NCI-H748 (cell line): ENCODE results near the gene OPCML.
A peak's percentile ranks its signal among the peaks of the same experiment; 100 is the strongest.
"Not testable (repeated sequence)": the region's sequence is repeated elsewhere in the genome, so short reads cannot be mapped to it uniquely, and the experiment has no call there.

ENCODE experiments used
- DNase-seq: peaks from one replicate; lab custom pipeline; 2025; ENCODE audit not compliant: unreplicated experiment; lab: John Stamatoyannopoulos, UW

The OPCML gene

GRCh38 chr11:132430429-132431062 lies 1101.8 kb downstream of the OPCML start:
- peak; percentile 73 for DNase-seq

GRCh38 chr11:132429685-132430084 lies 1102.6 kb downstream of the OPCML start:
- DNase-seq: no peak

- no peak for DNase-seq
Observed at GRCh38 chr11:132427611-132428010, 1104.7 kb downstream of the OPCML start.

- DNase-seq: no peak
Observed at GRCh38 chr11:132424433-132424832, 1107.9 kb downstream of the OPCML start.

GRCh38 chr11:132423266-132423665 lies 1109.0 kb downstream of the OPCML start:
- no peak for DNase-seq

GRCh38 chr11:132422722-132423121 lies 1109.6 kb downstream of the OPCML start:
- DNase-seq: no peak

GRCh38 chr11:132421555-132421954 lies 1110.7 kb downstream of the OPCML start:
- DNase-seq: no peak

GRCh38 chr11:132414451-132414850 lies 1117.8 kb downstream of the OPCML start:
- no peak for DNase-seq

GRCh38 chr11:132410383-132410782 lies 1121.9 kb downstream of the OPCML start:
- DNase-seq: no peak

- DNase-seq: no peak
Observed at GRCh38 chr11:132409573-132410355, 1122.5 kb downstream of the OPCML start.

- peak; percentile 96 for DNase-seq
Observed at GRCh38 chr11:132408877-132409276, 1123.4 kb downstream of the OPCML start.

- DNase-seq: peak; percentile 99
Observed at GRCh38 chr11:132405728-132406127, 1126.6 kb downstream of the OPCML start.

GRCh38 chr11:132402071-132402684 lies 1130.1 kb downstream of the OPCML start:
- DNase-seq: peak; percentile 96

- no peak for DNase-seq
Observed at GRCh38 chr11:132396318-132396717, 1136.0 kb downstream of the OPCML start.

- no peak for DNase-seq
Observed at GRCh38 chr11:132395434-132395833, 1136.9 kb downstream of the OPCML start.

- DNase-seq: no peak
Observed at GRCh38 chr11:132379540-132379939, 1152.8 kb downstream of the OPCML start.

- DNase-seq: no peak
Observed at GRCh38 chr11:132373405-132374143, 1158.7 kb downstream of the OPCML start.

- not testable (repeated sequence) for DNase-seq
Observed at GRCh38 chr11:132370114-132370513, 1162.2 kb downstream of the OPCML start.

- no peak for DNase-seq
Observed at GRCh38 chr11:132367293-132367692, 1165.0 kb downstream of the OPCML start.

GRCh38 chr11:132365650-132366049 lies 1166.7 kb downstream of the OPCML start:
- no peak for DNase-seq
